Mesothelial cell of epicardium (in vitro differentiated cells): ENCODE measurements around the gene C14orf132. TPM values are rescaled to one million over a fixed set of nuclear protein-coding genes. Genes with fewer than 3 reads are reported as not detected.

Source experiments
- DNase-seq, 2 experiments: peaks; one replicate each; pipeline ENCODE4 v3.0.0; 2021; ENCODE audit warnings: low spot score in 2 of 2; ENCODE audit not compliant: unreplicated experiment in 2 of 2
- H3K27ac Mint-ChIP-seq: 2 replicates; pipeline ENCODE4 v1.8.0; 2021; ENCODE audit warnings: mixed read lengths
- H3K27me3 Mint-ChIP-seq: 2 replicates; pipeline ENCODE4 v1.8.0; 2021; ENCODE audit warnings: low read depth, mixed read lengths
- H3K36me3 Mint-ChIP-seq: 2 replicates; pipeline ENCODE4 v1.8.0; 2021; ENCODE audit warnings: mixed read lengths
- H3K4me1 Mint-ChIP-seq: 2 replicates; pipeline ENCODE4 v1.8.0; 2021; ENCODE audit warnings: mixed read lengths
- H3K4me3 Mint-ChIP-seq: 2 replicates; pipeline ENCODE4 v1.8.0; 2021; ENCODE audit warnings: mild to moderate bottlenecking, moderate library complexity, mixed read lengths
- H3K9me3 Mint-ChIP-seq: 2 replicates; pipeline ENCODE4 v1.8.0; 2021; ENCODE audit warnings: mixed read lengths
- total RNA-seq: library from RNA; stranded (reverse); gene quantifications from 3 replicates; pipeline ENCODE4 v1.2.1, GENCODE V29; 2021
- TF ChIP-seq, protein P1 (sequence below): fragments of 200-600 bp; sonication (generic); IDR thresholded peaks from one replicate; pipeline ENCODE4 v1.5.0; 2021; ENCODE audit warnings: antibody characterized with exemption; ENCODE audit not compliant: unreplicated experiment

Gene C14orf132
- total RNA-seq, 1 donor from 2014 or later: 40.6 TPM

GRCh38 chr14:96079066-96079465, 39.9 kb downstream of the C14orf132 start:
- Mint-ChIP-seq H3K27me3 (no peaks in the 10 kb centered on the region), H3K9me3 (no peaks in the 10 kb centered on the region), H3K4me3 (no peak overlapping the region), H3K27ac (no peak overlapping the region), H3K36me3 (peaks cover 2% of the 10 kb centered on the region), H3K4me1 (peaks cover 17% of the 10 kb centered on the region)
- TF ChIP-seq, protein P1, sequence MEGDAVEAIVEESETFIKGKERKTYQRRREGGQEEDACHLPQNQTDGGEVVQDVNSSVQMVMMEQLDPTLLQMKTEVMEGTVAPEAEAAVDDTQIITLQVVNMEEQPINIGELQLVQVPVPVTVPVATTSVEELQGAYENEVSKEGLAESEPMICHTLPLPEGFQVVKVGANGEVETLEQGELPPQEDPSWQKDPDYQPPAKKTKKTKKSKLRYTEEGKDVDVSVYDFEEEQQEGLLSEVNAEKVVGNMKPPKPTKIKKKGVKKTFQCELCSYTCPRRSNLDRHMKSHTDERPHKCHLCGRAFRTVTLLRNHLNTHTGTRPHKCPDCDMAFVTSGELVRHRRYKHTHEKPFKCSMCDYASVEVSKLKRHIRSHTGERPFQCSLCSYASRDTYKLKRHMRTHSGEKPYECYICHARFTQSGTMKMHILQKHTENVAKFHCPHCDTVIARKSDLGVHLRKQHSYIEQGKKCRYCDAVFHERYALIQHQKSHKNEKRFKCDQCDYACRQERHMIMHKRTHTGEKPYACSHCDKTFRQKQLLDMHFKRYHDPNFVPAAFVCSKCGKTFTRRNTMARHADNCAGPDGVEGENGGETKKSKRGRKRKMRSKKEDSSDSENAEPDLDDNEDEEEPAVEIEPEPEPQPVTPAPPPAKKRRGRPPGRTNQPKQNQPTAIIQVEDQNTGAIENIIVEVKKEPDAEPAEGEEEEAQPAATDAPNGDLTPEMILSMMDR: no peak
- DNase-seq: no peak

DNA sequence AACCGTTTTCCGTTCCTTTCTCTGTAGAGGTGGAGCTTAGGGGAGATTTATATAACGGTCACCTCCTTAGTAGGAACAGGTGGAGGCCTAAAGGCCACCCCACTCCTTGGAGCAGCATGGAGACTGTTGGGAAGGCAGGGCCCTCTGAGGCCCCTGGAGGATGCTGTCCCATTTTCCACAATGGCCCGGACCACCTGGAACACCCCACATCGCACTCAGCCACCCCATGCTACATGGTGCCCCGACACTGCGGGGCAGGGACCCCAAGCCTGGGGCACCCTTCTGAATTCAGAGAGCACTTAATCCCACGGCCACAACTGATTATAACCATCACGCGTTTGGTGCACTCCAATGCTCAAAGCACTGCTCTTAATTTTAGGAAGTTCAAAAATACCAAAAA, 41.4 kb downstream of the C14orf132 start:
- TF ChIP-seq, protein P1: no peak
- no peak overlapping the region for H3K4me3 Mint-ChIP-seq
- H3K27ac Mint-ChIP-seq: no peak overlapping the region
- DNase-seq: no peak
- H3K9me3 Mint-ChIP-seq: no peaks in the 10 kb centered on the region
- no peaks in the 10 kb centered on the region for H3K27me3 Mint-ChIP-seq
- H3K4me1 Mint-ChIP-seq: peaks cover 17% of the 10 kb centered on the region
- peaks cover 2% of the 10 kb centered on the region for H3K36me3 Mint-ChIP-seq

GRCh38 chr14:96081224-96081623, 42.1 kb downstream of the C14orf132 start:
- no peak for DNase-seq
- peaks cover 2% of the 10 kb centered on the region for H3K36me3 Mint-ChIP-seq
- TF ChIP-seq, protein P1: no peak
- H3K9me3 Mint-ChIP-seq: no peaks in the 10 kb centered on the region
- H3K4me1 Mint-ChIP-seq: peaks cover 19% of the 10 kb centered on the region
- H3K27ac Mint-ChIP-seq: no peak overlapping the region
- H3K27me3 Mint-ChIP-seq: no peaks in the 10 kb centered on the region
- no peak overlapping the region for H3K4me3 Mint-ChIP-seq

DNA sequence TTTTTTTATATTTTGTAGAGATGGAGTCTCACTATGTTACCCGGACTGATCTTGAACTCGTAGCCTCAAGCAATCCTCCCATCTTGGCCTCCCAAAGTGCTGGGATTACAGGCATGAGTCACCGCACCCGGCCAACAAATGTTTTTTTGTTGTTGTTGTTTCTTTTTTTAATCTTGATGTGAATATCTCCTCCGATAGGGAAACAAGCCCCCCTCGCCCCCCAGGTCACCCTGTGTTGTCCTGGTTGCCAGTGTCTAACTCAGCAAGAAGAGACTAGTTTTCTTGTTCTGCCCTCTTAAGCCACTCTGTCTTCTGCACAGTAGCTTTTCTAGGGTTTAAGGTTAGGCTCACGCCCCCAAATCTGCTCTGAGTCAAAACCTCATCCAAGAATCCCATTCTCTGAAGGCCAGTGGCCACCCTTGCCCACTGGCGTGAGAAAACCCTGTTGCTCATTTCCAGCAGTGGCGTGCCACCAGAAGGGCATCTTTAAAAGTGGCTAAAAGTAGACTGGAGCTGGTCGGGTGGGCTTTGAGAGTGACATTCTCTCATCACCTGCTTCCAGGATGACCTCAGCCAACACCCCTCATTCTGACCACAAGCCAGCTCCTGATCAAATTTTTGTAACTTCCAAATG, 42.7 kb downstream of the C14orf132 start:
- Mint-ChIP-seq H3K27me3 (no peaks in the 10 kb centered on the region), H3K36me3 (peaks cover 2% of the 10 kb centered on the region), H3K27ac (no peak overlapping the region), H3K4me3 (no peak overlapping the region), H3K4me1 (peaks cover 19% of the 10 kb centered on the region), H3K9me3 (no peaks in the 10 kb centered on the region)
- DNase-seq: no peak
- TF ChIP-seq, protein P1: no peak

DNA sequence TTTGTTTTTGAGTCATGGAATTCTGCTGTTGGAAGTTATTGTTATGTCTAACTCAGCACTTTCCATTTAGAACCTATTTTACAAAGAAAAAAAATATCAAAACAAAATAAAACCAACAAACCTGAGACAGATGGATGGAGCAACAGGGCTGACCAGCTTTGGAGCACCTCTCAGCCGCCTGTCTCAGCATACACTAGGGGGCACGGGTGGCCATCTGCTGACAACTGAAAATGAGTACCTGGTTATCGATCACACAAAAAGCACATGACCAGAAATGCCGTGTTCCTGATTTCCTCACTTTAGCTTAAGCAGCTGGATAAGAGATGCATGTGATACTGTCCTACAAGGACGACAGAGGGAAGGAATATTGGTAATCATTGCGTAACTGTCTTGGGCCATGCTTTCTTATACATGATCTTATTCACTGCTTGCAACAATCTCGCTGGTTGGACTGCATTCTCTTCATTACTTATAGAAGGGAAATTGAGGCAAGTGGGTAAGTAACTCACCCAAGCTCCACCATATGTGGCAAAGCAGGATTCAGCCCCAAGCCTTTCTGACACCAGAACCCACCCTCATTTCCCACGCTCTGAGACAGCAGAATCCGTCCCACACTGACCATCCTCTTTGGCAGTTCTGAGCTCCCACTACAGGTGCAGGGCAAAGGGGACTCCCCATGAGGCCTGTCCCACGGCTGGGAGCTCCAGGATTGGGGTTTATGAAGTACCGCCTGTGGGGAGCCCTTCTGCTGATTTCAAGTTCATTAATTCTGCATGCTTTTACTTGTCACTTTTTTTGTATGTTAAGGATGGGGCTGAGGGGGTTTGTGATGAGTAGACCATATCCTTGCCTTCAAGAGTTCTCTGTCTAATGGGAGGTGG, 43.5 kb downstream of the C14orf132 start:
- TF ChIP-seq, protein P1: no peak
- Mint-ChIP-seq H3K4me1 (peaks cover 19% of the 10 kb centered on the region), H3K27ac (no peak overlapping the region), H3K36me3 (peaks cover 9% of the 10 kb centered on the region), H3K9me3 (no peaks in the 10 kb centered on the region), H3K4me3 (no peak overlapping the region), H3K27me3 (no peaks in the 10 kb centered on the region)
- no peak for DNase-seq
